Sigmoid colon (tissue), 3 donors: Measurements from ENCODE around the gene PTPN21.

Experiments
- CTCF ChIP-seq, 4 experiments: fragments of 450-650 bp in 3 of 4; fragments of 200-600 bp in 1 of 4; IDR thresholded peaks; one replicate each; pipeline ENCODE4 v1.5.1; 2016 to 2019; ENCODE audit warnings: antibody characterized with exemption in 4 of 4, mild to moderate bottlenecking in 3 of 4, moderate library complexity in 2 of 4
- POLR2A ChIP-seq, 2 donors: fragments of 450-650 bp; IDR thresholded peaks; one replicate each; pipeline ENCODE4 v1.6.1; 2016; ENCODE audit warnings: antibody characterized with exemption in 2 of 2, mild to moderate bottlenecking in 2 of 2, moderate library complexity in 2 of 2

GRCh38 chr14:88500611-88501010 lies 54.2 kb downstream of the PTPN21 start:
- TF ChIP-seq CTCF (IDR thresholded peaks at IDR 0.05) = no peak
- no peak for TF ChIP-seq POLR2A (IDR thresholded peaks at IDR 0.05)
